Kidney tubule cell (primary cell): Measurements from ENCODE around the gene MRPL38.
A peak's percentile ranks its signal among the peaks of the same experiment; 100 is the strongest.
"Not testable (repeated sequence)": the region's sequence is repeated elsewhere in the genome, so short reads cannot be mapped to it uniquely, and the experiment has no call there.

Source experiments
- DNase-seq: peaks from one replicate; pipeline ENCODE4 v3.0.0-alpha.2; 2018; ENCODE audit warnings: low spot score

MRPL38 gene

GRCh38 chr17:75854101-75854748 lies 50.5 kb downstream of the MRPL38 start:
- DNase-seq: peak; percentile 87

GRCh38 chr17:75853433-75853832 lies 51.3 kb downstream of the MRPL38 start:
- peak; percentile 47 for DNase-seq

GRCh38 chr17:75851693-75851991 lies 53.0 kb downstream of the MRPL38 start:
- not testable (repeated sequence) for DNase-seq

GRCh38 chr17:75850928-75851692 lies 53.6 kb downstream of the MRPL38 start:
- peak; percentile 47 for DNase-seq

DNA sequence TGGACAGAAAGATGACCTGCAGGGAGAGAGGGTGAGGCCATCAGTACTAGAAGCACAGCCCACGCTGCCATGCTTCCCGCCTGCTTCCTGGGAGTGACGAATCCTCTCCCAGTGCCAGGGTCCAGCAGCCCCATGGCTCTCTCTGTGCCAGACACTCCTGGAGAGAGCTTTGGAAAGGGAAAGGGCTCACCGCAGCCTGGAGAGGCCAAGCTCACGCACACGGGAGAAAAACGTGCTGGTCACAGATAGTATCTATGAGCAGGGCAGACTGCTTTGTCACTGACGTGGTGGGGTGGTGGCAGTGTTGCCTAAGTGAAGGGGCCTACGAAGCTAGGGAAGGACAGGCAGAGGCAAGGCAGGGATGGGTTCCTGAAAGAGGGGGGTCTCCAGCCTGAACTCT lies 55.0 kb downstream of the MRPL38 start:
- no peak for DNase-seq

DNA sequence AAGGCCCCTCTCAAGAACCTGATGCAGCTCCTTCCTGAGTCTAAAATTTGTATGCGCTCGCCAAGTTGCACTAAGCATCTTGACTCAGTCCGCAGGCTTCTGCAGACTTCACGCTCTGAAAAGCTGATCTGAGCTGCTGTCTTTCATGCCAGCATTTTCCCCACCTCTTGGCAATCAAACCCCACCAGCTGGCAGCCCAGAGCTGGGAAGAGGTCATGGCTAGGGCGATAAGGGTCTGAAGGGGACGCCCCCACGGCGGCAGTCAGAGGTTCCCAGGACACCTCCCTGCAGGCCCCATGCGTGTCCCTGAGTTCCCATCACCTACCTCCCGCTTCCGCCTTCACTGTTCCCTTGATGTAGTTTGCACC lies 55.4 kb downstream of the MRPL38 start:
- no peak for DNase-seq
